HG03159 (cell line): ENCODE results near the gene ACBD4.
"Not testable (repeated sequence)": the region's sequence is repeated elsewhere in the genome, so short reads cannot be mapped to it uniquely, and the experiment has no call there.

Source experiments
- ATAC-seq: cut with Tn5 transposase; IDR thresholded peaks from one replicate; pipeline ENCODE4 v1.9.1; 2021; ENCODE audit warnings: mild to moderate bottlenecking, moderate library complexity; ENCODE audit not compliant: unreplicated experiment

The ACBD4 gene

GRCh38 chr17:45117848-45118646 is 17.4 kb upstream of the ACBD4 start:
- no peak for ATAC-seq

- ATAC-seq, result no peak
Measured at GRCh38 chr17:45118691-45119090, 16.8 kb upstream of the ACBD4 start.

GRCh38 chr17:45119964-45120363 is 15.5 kb upstream of the ACBD4 start:
- no peak for ATAC-seq

GRCh38 chr17:45120558-45120957 is 14.9 kb upstream of the ACBD4 start:
- ATAC-seq, result no peak

- no peak for ATAC-seq
Measured at GRCh38 chr17:45121055-45121454, 14.4 kb upstream of the ACBD4 start.

GRCh38 chr17:45123076-45123770 is 12.3 kb upstream of the ACBD4 start:
- no peak for ATAC-seq

GRCh38 chr17:45123930-45124796 is 11.3 kb upstream of the ACBD4 start:
- no peak for ATAC-seq

GRCh38 chr17:45124797-45125122 is 10.7 kb upstream of the ACBD4 start:
- ATAC-seq, result not testable (repeated sequence)

GRCh38 chr17:45125509-45125908 is 10.0 kb upstream of the ACBD4 start:
- no peak for ATAC-seq

GRCh38 chr17:45127207-45127547 is 8.3 kb upstream of the ACBD4 start:
- no peak for ATAC-seq

GRCh38 chr17:45127548-45128300 is 7.8 kb upstream of the ACBD4 start:
- ATAC-seq, result no peak

GRCh38 chr17:45128331-45128730 is 7.2 kb upstream of the ACBD4 start:
- ATAC-seq, result no peak

- no peak for ATAC-seq
Measured at GRCh38 chr17:45128989-45129388, 6.5 kb upstream of the ACBD4 start.

GRCh38 chr17:45129426-45129939 is 6.0 kb upstream of the ACBD4 start:
- ATAC-seq, result no peak

GRCh38 chr17:45129940-45130680 is 5.4 kb upstream of the ACBD4 start:
- ATAC-seq, result no peak

GRCh38 chr17:45130681-45131615 is 4.5 kb upstream of the ACBD4 start:
- ATAC-seq, result no peak

GRCh38 chr17:45131616-45132319 is 3.7 kb upstream of the ACBD4 start:
- ATAC-seq, result no peak

- no peak for ATAC-seq
Measured at GRCh38 chr17:45132320-45132571, 3.2 kb upstream of the ACBD4 start, which contains the start of gene PLCD3. Gene PLCD3 (minus strand): TSS chr17:45132515. CDS start chr17:45132410, 105 bp downstream.
